HEK293T (cell line): Measurements from ENCODE around the gene MXD3.

Source experiments
- CTCF ChIA-PET: fragments of 350-600 bp; formaldehyde crosslinking; extraction: SDS; loops from one replicate; lab custom pipeline; 2021; ENCODE audit warnings: antibody characterized with exemption, inconsistent platforms; lab: Yijun Ruan, JAX
- POLR2A ChIA-PET: fragments of 350-600 bp; formaldehyde crosslinking; extraction: SDS; loops from one replicate; lab custom pipeline; 2020; ENCODE audit warnings: antibody characterized with exemption, inconsistent platforms; lab: Yijun Ruan, JAX
- DNase-seq: peaks from one replicate; pipeline ENCODE4 v3.0.0; 2012; ENCODE audit warnings: mixed read lengths; ENCODE audit errors: extremely low spot score
- ARNT ChIP-seq: fragments of 450-650 bp; IDR thresholded peaks from 2 replicates; pipeline ENCODE4 v1.6.1; 2017; ENCODE audit warnings: mild to moderate bottlenecking
- BHLHE40 ChIP-seq: fragments of 450-650 bp; IDR thresholded peaks from 2 replicates; pipeline ENCODE4 v1.6.1; 2016; ENCODE audit warnings: mild to moderate bottlenecking, moderate library complexity, borderline replicate concordance
- CTBP1 ChIP-seq: fragments of 450-650 bp; IDR thresholded peaks from 2 replicates; pipeline ENCODE4 v1.6.1; 2016; ENCODE audit warnings: borderline replicate concordance
- ELF4 ChIP-seq: fragments of 450-650 bp; IDR thresholded peaks from 2 replicates; pipeline ENCODE4 v1.6.1; 2017; ENCODE audit warnings: antibody characterized with exemption
- FOXA1 ChIP-seq: fragments of 450-650 bp; IDR thresholded peaks from 2 replicates; pipeline ENCODE4 v1.6.1; 2016; ENCODE audit warnings: mild to moderate bottlenecking
- FOXK2 ChIP-seq: fragments of 450-650 bp; IDR thresholded peaks from 2 replicates; pipeline ENCODE4 v1.6.1; 2016; ENCODE audit warnings: mild to moderate bottlenecking
- FOXM1 ChIP-seq: fragments of 450-650 bp; IDR thresholded peaks from 2 replicates; pipeline ENCODE4 v1.6.1; 2017; ENCODE audit warnings: mild to moderate bottlenecking, borderline replicate concordance
- HDGF ChIP-seq: fragments of 450-650 bp; IDR thresholded peaks from 2 replicates; pipeline ENCODE4 v1.6.1; 2017; ENCODE audit warnings: antibody characterized with exemption, borderline replicate concordance
- L3MBTL2 ChIP-seq: fragments of 450-650 bp; conservative IDR thresholded peaks from 2 replicates; pipeline ENCODE4 v1.6.1; 2016; ENCODE audit warnings: mild to moderate bottlenecking
- LEF1 ChIP-seq: fragments of 450-650 bp; IDR thresholded peaks from 2 replicates; pipeline ENCODE4 v1.6.1; 2017; ENCODE audit warnings: mild to moderate bottlenecking, borderline replicate concordance
- NFRKB ChIP-seq: fragments of 450-650 bp; IDR thresholded peaks from 2 replicates; pipeline ENCODE4 v1.6.1; 2016; ENCODE audit warnings: mild to moderate bottlenecking, moderate library complexity
- PKNOX1 ChIP-seq: fragments of 450-650 bp; IDR thresholded peaks from 2 replicates; pipeline ENCODE4 v1.6.1; 2016
- SP1 ChIP-seq: fragments of 450-650 bp; IDR thresholded peaks from 2 replicates; pipeline ENCODE4 v1.6.1; 2017
- SUZ12 ChIP-seq: fragments of 450-650 bp; IDR thresholded peaks from 2 replicates; pipeline ENCODE4 v1.6.1; 2016; ENCODE audit warnings: mild to moderate bottlenecking
- TARDBP ChIP-seq: fragments of 450-650 bp; IDR thresholded peaks from 2 replicates; pipeline ENCODE4 v1.6.1; 2016
- ZNF384 ChIP-seq: fragments of 450-650 bp; IDR thresholded peaks from 2 replicates; pipeline ENCODE4 v1.6.1; 2016

The MXD3 gene

GRCh38 chr5:177293819-177294581 is 17.7 kb downstream of the MXD3 start:
- TF ChIP-seq CTBP1 = no peak
- ChIA-PET POLR2A (interaction anchor here (1.3 kb wide), 1 partner anchor 10 kb away, joined by 3 read pairs; the partner anchor contains the start of genes PRELID1 and RAB24), CTCF (interaction anchor here (1.1 kb wide), 1 partner anchor 184 kb away, joined by 4 read pairs; no protein-coding TSS in a partner anchor)
- DNase-seq = no peak

GRCh38 chr5:177291735-177292134 is 20.0 kb downstream of the MXD3 start:
- no peak for DNase-seq
- ChIA-PET POLR2A (no interaction called here), CTCF (no interaction called here)
- TF ChIP-seq SUZ12 (no peak), TARDBP (no peak), BHLHE40 (no peak), ZNF384 (no peak), ELF4 (no peak), FOXK2 (no peak), LEF1 (no peak), SP1 (no peak), L3MBTL2 (no peak), CTBP1 (no peak)

- ChIA-PET POLR2A (no interaction called here), CTCF (no interaction called here)
- TF ChIP-seq FOXK2 (no peak), NFRKB (no peak), ELF4 (no peak), SP1 (no peak), SUZ12 (no peak)
- no peak for DNase-seq
Measured at GRCh38 chr5:177290816-177291596, 20.7 kb downstream of the MXD3 start.

- DNase-seq = no peak
- TF ChIP-seq FOXK2 (no peak), ZNF384 (no peak), BHLHE40 (no peak), L3MBTL2 (no peak), TARDBP (no peak), HDGF (no peak), LEF1 (no peak), ELF4 (no peak), FOXA1 (no peak), SUZ12 (no peak), PKNOX1 (no peak), NFRKB (no peak), CTBP1 (no peak), SP1 (no peak), ARNT (no peak), FOXM1 (no peak)
- POLR2A ChIA-PET = no interaction called here
- CTCF ChIA-PET = no interaction called here
Measured at GRCh38 chr5:177288191-177288590, 23.5 kb downstream of the MXD3 start.

- ChIA-PET CTCF (no interaction called here), POLR2A (interaction anchor here (0.9 kb wide), 1 partner anchor 41 kb away, joined by 3 read pairs; no protein-coding TSS in a partner anchor)
- DNase-seq = no peak
- no peak for TF ChIP-seq CTBP1
- no peak for TF ChIP-seq ELF4
- TF ChIP-seq TARDBP = no peak
- no peak for TF ChIP-seq L3MBTL2
- TF ChIP-seq SP1 = no peak
- no peak for TF ChIP-seq FOXA1
- TF ChIP-seq SUZ12 = no peak
- no peak for TF ChIP-seq ZNF384
- no peak for TF ChIP-seq ARNT
- no peak for TF ChIP-seq FOXM1
- TF ChIP-seq FOXK2 = no peak
- no peak for TF ChIP-seq NFRKB
- TF ChIP-seq HDGF = no peak
- no peak for TF ChIP-seq LEF1
Measured at GRCh38 chr5:177276886-177277285, 34.8 kb downstream of the MXD3 start.

GRCh38 chr5:177275883-177276282 is 35.8 kb downstream of the MXD3 start:
- DNase-seq = no peak
- CTCF ChIA-PET = no interaction called here
- POLR2A ChIA-PET = no interaction called here

More at GRCh38 chr5:177275883-177276282, 35.8 kb downstream of the MXD3 start:
- TF ChIP-seq ELF4 (no peak), BHLHE40 (no peak), CTBP1 (no peak), NFRKB (no peak), SUZ12 (no peak), L3MBTL2 (no peak), TARDBP (no peak), LEF1 (no peak), PKNOX1 (no peak), FOXA1 (no peak), ARNT (no peak), HDGF (no peak), FOXK2 (no peak), ZNF384 (no peak), SP1 (no peak)
